ENCODE measurements around the gene TAOK2. TPM values are rescaled to one million over a fixed set of nuclear protein-coding genes. Genes with fewer than 3 reads are reported as not detected.
"Not testable (repeated sequence)": the region's sequence is repeated elsewhere in the genome, so short reads cannot be mapped to it uniquely, and the experiment has no call there.

Gene TAOK2
- polyA plus RNA-seq (2013, experiment 1 of 2; ENCODE audit: insufficient read length) = 30.0 TPM
- 30.0 TPM for polyA plus RNA-seq (2013, experiment 2 of 2; ENCODE audit: insufficient read length)

DNA sequence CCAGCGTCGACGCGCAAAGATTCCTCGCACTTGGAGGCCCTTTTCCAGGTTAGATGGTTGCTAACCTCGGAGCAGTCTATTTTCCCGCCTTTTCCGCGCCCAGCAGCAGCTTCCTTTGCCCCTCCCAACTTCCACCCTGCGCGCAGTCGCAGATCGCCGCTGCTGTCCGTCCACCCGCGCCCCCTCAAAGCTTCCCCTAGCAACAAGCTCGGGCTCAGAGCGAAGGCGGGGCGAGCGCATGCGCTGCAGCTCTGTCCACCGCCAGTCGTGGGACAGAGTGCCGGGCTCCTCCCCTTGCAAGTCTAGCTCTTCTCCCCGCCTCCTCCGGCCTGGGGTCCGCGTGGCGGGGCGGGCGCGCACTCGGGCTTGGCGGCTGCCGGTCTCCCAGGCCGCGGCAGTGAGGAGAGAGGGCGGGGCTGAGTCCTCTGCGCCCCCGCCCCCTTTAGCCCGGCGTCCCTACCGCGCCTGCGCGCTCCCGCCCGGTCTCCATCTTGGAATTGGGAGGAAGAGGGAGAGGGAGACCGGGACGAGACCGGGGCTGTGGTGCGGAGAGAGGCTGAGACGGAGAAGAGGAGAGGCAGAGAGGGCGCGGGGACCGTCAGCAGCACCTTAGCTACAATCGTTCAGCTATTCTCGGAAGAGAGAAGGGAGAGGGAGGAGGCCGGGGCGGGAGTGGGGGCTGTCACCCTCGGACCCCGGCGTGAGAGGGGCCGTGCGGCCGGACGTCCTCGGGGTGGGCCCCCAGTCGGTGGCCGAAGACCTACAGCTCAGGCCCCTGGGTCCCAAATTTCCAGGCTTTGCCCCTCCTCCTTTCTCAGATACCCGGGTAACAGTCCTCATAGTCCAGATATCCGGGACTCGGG, at the start of gene TAOK2:
TAOK2 (plus strand) TSS at position 485 of the 863 bp plus-strand sequence. CDS start 3,905 bp downstream, outside the sequence.
- peak; percentile 99 for DNase-seq

DNA sequence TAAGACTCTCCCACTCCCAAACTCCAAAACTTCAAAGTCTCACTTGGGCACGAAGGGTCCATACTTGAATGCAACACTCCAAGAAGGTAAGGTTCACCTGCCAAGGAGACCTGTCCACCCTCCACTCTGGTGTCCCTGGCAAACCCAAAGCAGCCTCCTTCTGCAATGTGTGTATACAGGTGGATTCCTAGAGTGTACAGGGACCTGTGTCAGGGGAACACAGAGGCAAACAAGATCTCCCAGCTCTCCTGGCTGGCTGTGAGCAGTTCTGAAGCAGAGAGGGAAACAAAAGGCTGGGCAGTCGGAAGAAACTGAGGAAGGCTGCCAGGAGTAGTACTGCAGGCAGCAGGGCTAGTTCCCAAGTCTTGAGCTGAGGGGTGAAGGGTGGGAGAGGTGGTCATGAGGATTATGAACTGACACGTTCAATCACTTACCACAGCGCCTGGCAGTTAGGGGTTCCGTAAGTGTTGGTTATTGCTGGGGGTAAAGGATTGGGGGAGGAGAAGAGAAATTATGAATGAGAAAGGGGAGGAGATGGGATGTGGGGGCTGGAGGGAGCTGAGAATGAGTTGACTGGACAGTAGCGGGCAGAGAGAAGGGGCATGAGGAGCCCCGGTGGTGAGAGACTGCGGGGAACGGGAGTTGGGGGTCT, 48.4 kb upstream of the TAOK2 start:
- no peak for DNase-seq

DNA sequence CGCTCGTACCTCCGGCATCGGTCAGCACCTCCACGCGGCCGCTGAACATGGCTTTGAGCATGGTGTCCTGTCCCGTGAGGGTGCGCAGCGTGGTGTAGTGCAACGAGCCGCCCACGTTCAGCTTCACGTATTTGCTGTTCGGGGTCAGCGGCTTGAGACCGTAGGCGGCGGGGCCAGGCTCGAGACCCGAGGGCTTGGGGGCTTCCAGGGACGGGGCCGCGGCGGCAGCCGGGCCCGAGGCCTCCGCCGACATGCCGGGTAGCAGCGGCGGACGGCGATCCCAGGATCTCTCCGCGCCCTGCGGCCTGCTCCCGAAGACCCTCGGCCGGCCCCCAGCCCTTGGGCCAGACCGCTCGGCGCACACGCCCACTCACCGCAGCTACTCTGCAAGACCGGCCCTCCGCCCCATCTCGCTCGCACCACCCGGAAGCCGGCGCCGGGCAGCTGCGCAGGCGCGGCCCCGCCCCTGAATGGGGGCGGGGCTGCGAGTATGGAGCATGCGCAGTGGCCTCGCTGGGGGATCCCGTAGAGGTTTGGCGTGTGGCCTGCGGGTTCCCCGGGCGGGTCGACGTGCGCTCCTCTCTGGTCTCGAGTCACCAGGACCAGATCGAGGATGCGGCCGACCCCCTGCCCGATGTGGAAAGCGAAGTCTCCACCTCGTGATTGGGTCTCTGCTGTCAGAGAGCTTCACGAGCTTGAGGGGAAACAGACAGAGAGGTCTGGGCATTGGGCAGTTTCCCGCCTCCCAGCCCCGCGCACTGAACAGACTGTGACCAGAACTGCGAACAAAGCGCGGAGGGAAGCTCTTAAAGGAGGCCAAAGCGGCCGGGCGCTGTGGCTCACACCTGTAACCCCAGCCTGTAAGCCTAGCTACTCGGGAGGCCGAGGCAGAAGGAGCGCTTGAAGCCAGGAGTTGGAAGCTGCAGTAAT, 47.6 kb upstream of the TAOK2 start, which contains the start of gene KCTD13:
KCTD13 (minus strand) TSS at position 446 of the 930 bp plus-strand sequence; CDS start at position 253, 193 bp downstream.
- DNase-seq = peak; percentile 83

DNA sequence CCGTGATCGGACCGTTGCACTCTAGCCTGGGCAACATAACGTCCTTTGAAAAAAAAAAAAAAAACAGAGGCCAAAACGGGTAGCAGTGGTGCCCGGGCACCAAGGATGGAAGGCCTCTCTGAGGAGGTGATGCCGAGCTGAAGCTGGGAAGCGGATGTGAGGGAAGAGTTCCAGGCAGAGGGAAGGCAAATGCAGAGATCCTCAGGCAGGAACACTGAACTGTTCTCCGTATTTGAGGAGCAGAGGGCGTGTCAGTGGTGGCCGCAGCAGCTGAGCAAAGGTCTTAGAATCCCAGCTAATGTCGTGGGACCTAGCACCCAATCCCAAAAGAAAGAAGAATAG, 47.0 kb upstream of the TAOK2 start:
- DNase-seq = peak; percentile 30

DNA sequence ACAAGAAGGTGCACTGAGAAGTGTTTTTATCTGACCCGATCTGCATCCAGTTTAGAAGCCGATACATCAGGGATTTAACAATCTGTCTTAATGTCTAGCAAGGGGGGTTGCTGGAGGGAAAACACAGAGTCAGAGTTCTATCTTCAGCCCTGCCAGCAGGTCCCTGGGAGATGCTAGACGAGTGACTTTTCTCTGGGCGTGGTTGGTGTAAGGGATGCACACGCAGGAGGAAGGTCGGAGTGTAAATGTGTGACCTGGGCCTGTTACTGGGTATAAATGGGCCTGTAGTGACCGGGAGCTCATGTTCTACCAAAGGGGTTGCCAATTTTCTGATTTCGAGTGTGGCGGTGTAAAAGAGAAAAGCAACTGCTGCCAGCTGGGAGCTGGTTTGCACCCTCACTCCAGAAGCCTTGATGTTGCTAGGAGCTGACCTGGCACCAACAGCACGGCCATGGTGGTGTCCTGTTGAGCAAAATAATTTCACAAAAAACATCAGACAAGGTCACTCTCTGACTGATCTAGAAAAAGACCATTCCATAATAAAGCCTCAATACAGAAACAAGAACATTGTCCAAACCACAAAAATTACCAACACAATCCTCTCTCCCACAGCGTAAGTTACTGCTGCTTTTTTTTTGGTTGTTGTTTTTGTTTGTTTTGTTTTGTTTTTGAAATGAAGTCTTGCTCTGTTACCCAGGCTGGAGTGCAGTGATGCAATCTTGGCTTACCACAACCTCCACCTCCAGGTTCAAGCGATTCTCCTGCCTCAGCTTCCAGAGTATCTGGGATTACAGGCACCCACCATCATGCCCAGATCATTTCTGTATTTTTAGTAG, 46.4 kb upstream of the TAOK2 start:
- no peak for DNase-seq

DNA sequence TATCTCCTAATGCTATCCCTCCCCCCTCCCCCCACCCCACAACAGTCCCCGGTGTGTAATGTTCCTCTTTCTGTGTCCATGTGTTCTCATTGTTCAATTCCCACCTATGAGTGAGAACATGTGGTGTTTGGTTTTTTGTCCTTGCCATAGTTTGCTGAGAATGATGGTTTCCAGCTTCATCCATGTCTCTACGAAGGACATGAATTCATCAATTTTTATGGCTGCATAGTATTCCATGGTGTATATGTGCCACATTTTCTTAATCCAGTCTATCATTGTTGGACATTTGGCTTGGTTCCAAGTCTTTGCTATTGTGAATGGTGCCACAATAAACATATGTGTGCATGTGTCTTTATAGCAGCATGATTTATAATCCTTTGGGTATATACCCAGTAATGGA, 41.9 kb upstream of the TAOK2 start:
- not testable (repeated sequence) for DNase-seq

DNA sequence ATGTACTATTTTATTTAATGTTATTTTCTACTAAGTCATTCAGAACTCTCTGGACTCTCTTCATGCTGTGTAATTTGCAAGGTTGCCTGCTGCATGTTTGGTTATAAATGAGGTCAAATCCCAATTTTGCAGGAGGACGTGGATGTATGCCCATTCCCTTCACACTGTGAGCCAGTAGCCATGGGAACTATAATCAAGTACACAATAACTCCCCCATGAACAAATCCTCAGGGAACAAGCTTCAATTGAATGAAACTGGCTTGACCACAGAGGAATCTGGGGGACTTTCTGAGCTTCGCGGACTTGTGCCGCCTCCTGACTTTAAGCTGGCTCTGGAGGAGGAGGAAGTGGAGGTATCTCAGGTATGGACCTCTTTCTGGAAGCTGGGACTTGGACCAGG, 33.0 kb upstream of the TAOK2 start:
- no peak for DNase-seq

DNA sequence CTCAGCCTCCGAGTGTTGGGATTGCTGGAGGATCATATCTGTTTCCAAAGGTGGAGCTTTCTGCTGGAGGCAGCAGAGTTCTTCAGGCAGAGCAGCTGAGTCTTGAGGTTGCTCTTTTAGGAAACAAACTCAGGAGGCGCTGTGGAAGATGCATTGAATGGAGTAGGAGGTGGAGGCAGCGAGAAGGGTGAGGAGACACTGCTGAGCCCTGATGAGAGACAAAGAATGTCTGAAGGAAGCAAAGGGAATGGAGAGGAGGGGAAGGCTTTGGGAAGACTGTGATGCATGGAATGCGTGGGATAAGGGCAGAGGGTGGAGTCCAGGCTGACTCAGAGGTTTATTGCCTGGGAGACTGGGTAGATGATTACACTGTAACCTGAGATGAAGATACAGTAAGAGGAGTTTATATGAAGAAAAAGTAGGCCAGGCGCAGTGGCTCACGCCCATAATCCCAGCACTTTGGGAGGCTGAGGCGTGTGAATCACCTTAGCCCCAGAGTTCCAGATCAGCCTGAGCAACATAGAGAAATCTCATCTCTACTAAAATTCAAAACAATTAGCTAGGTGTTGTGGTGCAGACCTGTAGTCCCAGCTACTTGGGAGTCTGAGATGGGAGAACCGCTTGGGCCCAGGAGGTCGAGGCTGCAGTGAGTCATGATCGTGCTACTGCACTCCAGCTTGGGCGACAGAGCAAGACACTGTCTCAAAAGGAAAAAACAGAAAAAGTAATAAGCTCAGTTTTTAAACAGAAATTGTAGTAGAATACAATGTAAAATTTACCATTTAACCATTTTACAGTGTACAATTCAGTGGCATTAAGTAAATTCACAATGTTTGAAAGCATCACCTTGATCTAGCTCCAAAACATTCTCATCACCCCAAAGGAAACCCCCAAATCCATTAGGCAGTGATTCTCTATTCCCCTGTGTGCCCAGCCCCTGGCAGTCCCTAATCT, 29.5 kb upstream of the TAOK2 start:
- peak; percentile 98 for DNase-seq

DNA sequence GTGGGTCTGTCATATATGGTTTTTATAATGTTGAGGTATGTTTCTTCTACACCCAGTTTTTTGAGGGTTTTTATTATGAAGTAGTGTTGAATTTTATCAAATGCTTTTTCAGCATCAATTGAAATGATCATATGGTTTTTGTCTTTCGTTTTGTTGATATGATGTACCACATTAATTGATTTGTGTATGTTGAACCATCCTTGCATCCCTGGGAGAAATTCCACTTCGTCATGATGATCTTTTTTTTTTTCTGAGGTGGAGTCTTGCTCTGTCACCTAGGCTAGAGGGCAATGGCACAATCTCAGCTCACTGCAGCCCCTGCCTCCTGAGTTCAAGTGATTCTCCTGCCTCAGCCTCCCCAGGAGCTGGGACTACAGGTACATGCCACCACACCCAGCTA, 25.8 kb upstream of the TAOK2 start:
- no peak for DNase-seq

DNA sequence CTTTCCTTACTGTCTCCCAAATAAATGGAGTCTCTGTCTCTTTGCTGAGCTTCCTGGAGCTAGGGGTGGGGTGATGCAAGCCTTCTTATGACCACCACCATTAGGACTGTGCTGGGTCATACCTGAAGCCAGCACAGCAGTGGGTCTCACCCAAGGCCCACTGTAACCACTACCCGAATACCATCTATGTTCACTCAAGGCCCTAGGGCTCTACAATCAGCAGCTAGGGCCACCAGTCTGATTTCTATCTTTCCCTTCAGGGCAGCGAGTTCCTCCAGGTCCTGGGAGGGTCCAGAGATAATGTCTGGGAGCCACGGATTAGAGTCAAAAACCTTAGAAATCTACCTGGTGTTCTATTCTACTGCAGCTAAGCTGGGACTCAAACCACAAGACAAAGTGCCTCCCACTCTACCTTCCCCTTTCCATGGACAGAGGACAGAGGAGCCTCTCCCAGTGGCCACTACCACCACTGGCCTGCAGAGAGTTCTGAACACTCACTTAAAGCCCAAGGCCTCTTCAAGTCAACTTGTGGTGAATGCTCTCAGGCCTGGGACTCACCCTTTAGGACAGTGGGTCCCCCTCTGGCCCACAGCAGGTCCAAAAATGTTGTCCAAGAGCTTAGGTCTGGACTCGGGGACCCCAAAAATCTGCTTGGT, 22.7 kb upstream of the TAOK2 start:
- DNase-seq = no peak

DNA sequence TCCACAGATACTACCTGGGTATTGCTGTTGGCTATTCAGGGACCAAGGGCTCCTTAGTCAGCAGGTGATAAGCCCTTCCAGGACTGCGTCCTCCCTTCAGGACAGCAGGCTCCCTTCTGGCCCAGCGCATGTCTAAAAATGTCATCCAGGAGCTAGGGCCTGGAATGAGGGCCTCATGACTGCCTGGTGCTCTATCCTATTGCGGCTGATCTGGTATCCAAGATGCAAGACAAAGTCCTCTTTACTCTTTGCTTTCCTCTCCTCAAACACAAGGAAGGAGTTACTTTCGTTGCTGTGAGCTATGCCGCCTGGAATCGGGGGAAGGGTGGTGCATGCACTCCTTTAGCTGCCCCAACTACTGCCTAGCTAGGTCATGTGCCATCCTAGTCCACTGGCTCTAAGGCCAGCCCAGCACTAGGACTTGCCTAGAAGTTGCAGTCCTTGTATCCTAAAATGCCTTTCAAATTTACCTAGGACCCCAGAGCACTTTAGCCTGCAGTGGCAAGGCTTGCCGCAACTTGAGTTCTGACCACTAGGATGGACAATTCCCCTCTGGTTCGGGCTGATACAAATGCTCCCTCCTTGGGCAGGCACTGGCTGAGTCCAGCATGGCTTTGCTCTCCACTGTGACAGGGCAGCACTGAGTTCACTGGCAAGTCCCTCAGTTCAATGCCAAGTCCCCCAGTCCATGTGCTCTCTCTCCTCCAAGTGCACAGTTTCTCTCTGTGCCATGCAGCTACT, 21.9 kb upstream of the TAOK2 start:
- no peak for DNase-seq

DNA sequence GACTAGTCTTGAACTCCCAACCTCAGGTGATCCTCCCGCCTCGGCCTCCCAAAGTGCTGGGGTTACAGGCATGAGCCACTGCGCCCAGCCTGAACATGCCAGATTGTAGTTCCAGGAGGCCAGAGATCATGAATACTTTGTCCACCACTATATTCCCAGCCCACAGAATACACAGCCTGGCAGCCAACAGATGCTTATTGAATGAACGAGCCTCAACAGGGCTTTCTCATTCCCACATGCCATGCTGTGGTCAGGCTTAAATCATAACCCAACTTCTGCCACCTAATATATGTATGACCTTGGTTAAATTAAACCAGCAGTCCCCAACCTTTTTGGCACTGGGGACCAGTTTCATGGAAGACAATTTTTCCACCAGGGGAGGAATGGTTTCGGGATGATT, 14.9 kb upstream of the TAOK2 start:
- no peak for DNase-seq

DNA sequence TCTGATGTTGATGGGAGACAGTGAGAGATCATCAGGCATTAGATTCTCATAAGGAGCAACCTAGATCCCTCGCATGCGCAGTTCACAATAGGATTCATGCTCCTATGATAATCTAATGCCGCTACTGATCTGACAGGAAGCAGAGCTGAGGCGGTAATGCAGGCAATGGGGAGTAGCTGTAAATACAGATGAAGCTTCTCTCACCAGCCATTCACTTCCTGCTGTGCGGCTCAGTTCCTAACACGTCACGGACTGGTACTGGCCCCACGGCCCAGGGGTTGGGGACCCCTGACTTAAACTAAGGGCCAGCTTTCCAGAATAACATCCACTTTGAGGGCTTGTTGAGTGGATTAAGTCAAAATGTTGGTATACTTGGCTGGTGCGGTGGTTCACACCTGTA, 14.4 kb upstream of the TAOK2 start:
- no peak for DNase-seq

DNA sequence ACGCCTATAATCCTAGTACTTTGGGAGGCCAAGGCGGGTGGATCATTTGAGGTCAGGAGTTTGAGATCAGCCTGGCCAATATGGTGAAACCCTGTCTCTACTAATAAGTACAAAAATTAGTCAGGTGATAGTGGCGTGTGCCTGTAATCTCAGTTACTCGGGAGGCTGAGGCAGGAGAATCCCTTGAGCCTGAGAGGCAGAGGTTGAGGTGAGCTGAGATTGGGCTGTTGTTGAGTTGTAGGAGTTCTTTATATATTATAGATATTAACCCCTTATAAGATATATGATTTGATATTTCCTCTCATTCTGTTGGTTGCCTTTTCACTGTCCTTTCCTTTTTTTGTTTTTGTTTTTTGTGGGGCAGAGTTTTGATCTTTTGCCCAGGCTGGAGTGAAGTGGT, 13.8 kb upstream of the TAOK2 start:
- DNase-seq = not testable (repeated sequence)

DNA sequence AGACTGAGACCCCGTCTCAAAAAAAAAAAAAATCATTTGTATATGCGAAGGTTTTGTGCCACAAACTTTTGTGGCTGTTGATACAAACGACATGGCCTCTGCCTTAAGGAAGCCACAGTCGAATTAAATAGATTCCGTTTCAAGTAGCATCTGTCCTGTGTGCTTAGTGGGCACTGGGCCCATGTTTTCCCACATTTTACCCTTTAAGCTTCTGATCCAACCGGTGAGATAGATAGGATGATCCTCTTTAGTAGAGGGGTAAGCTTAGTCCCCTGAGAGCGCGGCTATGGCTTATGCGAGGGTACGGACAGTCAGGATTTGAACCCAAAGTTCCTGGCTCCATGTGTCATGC, 12.6 kb upstream of the TAOK2 start:
- DNase-seq = no peak

DNA sequence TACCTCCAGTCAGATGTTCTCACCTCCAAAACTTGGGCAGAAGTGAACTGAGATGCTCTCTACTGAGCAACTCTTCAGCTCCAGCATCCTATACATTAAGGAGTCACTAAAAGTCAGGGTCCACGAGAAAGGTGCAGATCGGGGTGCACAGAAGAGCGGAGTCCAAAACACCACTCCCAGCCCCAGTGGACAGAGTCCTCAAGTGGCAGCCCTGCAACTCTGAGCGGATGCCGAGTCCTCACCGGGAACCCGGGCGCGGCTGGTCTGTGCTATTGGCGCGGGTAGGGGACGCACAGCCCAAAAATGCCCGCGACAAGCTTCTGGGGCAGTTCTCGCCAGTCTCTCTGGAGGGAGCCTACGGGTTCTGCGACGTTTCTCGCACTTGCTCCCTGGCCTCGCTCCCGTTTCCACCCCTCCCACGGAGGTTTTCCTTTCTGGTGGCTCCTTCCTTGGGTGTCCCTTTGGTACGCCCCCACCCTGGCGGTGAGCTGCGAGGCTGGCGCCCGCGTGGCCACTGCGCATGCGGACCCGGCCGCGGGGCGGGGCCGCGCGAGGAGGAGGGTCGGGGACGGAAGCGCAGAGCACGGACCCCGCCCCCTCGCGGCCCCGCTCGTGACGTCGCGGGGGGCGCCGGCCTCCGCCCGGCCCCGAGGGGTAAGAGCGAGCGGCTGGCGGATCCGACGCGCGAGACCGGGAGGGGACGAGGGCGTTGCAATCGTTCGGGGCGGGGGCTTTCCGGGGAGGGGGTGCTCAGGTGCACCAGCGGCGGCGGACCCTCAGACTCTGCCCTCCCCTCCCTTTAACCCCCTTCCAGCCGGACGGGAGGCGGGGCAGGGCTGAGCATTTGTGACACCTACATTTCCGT, 12.0 kb upstream of the TAOK2 start, which contains the start of gene TMEM219:
TMEM219 (plus strand) TSS at position 601 of the 865 bp plus-strand sequence. CDS start 1,065 bp downstream, outside the sequence.
- peak; percentile 90 for DNase-seq

DNA sequence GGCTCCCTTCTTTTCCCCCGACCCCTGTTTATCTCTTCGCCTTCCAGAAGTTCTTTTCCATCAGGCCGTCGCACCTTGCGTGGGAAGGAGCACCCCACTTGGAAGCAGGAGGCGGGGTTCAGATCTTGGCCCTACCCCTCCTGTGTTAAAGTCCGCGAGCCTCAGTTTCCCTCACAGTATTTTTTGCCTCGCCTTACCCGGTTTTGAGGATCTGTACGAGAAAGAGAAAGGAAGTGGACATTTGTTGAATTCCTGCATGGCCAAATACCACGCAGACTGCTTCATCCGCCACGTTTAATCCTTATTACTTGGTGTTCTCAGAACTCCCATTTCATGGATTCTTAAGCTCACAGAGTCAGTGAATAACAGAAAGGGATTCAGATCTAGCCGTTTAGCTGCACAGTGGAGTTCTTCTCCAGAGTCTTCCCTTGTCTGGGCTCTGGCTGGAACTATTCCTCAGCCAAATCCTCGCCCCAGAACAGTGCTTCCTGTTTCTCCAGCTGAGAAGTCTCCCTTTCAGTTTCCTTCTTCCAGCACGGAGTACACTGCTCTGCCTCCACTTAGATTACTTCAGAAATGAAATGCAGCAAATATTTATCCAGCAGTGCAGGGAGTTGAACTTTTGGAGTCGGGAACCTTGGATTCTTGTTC, 11.2 kb upstream of the TAOK2 start:
- peak; percentile 9 for DNase-seq

Data from fibroblast of skin of abdomen (primary cell).